Stimulated activated CD4-positive, alpha-beta T cell treated with anti-CD3 and anti-CD28 coated beads, Interleukin-2, amount 100 ng/mL, for 24 hours (primary cell): ENCODE data around the gene RTN4R.
A peak's percentile ranks its signal among the peaks of the same experiment; 100 is the strongest.

Experiments
- DNase-seq, 2 donors: peaks; one replicate each; pipeline ENCODE4 v3.0.0-alpha.2; 2020

Gene RTN4R

GRCh38 chr22:20256551-20257211 lies 11.4 kb downstream of the RTN4R start:
- DNase-seq, result no peak

DNA sequence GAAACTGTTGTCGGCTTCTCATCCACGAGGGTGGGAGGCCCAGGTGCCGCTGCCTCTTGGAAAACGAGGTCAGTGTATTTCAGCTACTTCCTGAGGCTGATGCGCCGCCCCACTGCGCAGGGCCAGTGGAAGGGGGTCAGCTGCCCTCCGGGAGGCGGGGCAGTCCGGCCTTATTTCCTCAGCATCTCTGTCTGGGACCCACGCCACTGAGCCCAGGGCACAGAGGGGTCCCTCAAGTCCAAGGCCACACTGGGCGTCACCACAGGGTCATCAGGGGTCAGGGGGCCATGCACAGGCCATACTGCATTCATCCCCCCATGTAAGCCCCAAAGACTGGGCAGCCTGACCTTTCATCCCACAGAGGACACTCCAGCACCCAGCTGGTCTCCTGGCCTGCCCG lies 12.1 kb downstream of the RTN4R start:
- DNase-seq, result no peak

GRCh38 chr22:20254975-20255946 lies 12.9 kb downstream of the RTN4R start:
- DNase-seq, result no peak

DNA sequence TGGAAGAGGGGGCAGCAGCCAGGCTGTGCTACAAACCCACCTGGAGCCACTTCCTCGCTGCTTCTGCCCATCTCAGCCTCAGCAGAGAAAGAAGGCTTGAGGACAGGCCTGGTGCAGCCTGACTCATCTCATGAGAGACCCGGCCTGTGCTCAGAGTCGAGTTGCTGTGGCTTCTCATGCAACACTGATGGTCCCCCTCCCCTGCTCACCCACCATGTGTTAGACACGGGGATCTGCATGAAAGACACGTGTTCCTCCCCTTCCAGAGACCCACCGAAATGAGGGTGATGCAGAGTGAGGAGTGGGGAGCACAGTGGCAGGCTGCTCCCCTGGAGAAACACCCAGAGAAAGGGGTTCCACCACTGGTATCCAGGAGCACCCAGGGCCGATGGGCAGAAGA lies 15.0 kb downstream of the RTN4R start:
- no peak for DNase-seq

GRCh38 chr22:20251981-20252380 lies 16.1 kb downstream of the RTN4R start:
- DNase-seq, result no peak

GRCh38 chr22:20251491-20251890 lies 16.6 kb downstream of the RTN4R start:
- DNase-seq, result no peak

DNA sequence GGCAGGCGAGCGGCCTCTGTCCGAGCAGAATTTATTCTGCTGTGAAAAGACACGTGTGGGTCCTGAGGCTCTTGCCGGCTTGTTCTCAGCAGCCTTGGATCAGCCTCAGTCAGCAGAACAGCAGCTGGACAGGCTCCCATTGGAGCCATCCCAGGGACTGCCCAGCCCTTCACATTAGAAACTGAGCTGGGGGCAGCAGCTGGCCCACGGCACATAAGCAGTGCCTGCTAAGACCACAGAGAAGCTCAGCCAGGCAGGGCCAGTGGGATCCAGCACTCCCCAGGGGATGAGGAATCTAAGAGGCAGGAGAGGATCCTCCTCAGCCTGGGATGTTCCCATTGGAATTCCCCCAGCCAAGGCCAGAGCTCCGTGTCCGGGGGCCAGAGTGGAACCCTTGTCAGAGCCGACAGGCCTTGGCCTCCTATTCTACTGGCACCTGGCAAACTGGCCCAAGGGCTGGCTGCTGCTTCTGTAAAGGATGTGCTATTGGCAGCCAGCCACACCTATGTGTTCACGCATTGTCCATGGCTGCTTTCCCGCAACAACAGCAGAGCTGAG lies 18.2 kb downstream of the RTN4R start:
- no peak for DNase-seq

DNA sequence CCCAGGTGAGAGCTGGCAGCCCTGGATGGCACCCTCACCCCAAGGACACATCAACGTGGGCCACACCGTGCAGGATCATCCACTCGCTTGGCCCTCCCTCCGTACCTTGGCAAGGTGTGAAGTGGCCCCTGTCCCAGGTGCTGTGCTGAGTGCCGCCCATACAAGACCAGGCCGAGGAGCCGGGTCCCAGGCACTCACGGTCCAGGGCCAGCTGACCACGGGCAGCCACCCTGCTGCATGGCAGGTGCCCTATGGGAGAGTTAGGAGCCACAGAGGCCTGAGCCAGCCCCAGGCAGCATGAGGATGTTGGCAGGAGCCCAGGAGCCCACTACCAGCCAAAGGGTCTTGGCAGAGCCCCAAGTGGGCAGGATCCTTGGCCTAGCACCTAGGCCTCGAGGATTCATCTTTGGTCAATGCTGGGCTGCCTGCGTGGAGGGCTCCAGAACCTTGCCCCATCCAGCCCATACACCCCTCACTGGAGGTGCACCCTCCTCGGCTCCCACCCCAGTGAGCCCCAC lies 19.6 kb downstream of the RTN4R start:
- DNase-seq, result no peak

GRCh38 chr22:20247608-20248171 lies 20.4 kb downstream of the RTN4R start:
- no peak for DNase-seq

DNA sequence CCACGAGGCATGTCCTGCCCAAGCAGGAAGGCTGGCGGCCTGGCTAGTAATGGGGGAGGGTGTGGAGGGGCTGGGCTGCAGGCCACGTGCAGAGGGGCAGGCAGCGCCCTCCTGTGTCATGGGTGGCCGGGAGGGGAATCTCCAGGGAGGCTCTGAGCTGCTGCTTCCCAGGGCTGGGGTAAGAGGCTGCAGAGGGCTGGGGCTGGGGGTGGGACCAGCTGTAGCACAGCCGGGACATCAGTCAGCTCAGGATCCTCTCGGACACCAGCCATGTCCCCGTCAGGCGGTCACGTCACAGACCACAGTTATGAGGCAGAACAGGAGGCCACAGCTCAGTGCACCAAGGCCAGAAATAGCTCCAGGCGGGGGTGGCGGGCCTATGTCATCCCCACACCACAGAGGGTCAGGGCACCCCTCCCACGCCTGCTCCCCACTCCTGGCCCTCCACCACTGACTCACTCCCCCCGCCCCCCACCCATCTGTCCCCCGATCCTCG lies 21.1 kb downstream of the RTN4R start:
- no peak for DNase-seq

GRCh38 chr22:20246368-20247009 lies 21.6 kb downstream of the RTN4R start:
- DNase-seq, result no peak

DNA sequence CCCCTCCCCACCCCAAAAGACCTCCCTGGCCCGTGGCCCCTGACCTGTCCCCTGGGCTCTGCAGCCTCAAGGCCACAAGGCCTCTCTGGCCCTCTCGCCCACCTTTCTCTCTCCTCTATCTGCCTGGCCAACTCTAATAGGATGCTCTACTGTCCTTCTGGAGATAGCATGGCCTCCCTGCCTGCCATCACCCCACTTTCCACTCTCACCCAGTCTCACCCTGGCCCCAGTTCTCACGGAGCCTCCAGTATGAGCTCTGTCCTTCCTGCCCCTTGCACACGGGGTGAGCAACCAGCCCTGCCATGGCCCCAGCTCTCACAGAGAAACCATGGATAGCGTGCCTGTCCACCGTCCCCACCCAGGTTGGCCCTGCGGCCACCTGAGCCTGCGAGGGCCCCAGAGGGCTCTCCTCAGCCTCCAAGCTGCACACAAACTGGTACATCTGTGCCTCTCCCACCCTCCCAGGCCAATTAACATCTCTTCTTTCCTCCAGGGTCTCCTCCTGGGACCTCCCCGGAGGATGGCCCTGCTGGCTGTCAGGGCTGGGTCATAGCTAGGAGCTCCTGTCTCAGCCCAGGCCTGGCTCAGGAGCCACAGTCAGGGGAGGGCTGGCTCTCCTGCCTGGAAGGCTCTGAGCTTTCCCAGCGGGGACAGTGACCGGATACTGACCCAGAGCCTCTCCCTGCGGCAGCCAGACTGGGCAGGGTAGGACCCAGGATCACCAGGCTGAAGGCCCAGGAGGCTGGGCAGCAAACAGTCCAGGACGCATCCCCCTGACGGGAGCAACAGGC lies 22.3 kb downstream of the RTN4R start:
- DNase-seq, result no peak

- DNase-seq, result peak; percentile 40 to 42
Measured at GRCh38 chr22:20244691-20245576, 23.2 kb downstream of the RTN4R start.

GRCh38 chr22:20244250-20244648 lies 23.9 kb downstream of the RTN4R start:
- DNase-seq, result no peak

GRCh38 chr22:20243537-20244249 lies 24.4 kb downstream of the RTN4R start:
- peak; percentile 59 to 67 for DNase-seq

GRCh38 chr22:20243176-20243536 lies 25.0 kb downstream of the RTN4R start:
- DNase-seq, result no peak

GRCh38 chr22:20242393-20243175 lies 25.5 kb downstream of the RTN4R start:
- DNase-seq, result no peak

- DNase-seq, result no peak
Measured at GRCh38 chr22:20241579-20242392, 26.3 kb downstream of the RTN4R start.
